ENCODE measurements around the gene CDK9.
A peak's percentile ranks its signal among the peaks of the same experiment; 100 is the strongest.
"Not testable (repeated sequence)": the region's sequence is repeated elsewhere in the genome, so short reads cannot be mapped to it uniquely, and the experiment has no call there.

The CDK9 gene

GRCh38 chr9:127756233-127756632 is 29.6 kb upstream of the CDK9 start:
- Histone ChIP-seq H4K8ac (ENCODE audit: low read depth, low read length) (no peak overlapping the region), H2BK120ac (ENCODE audit: low read depth, low read length) (no peak overlapping the region), H3K23ac (ENCODE audit: low read depth, low read length, poor library complexity) (no peak overlapping the region), H2AFZ (ENCODE audit: low read length) (no peak overlapping the region), H3K36me3 (replicated peaks in 1 of 2; ENCODE audit: control insufficient read depth in 2 of 2, insufficient read depth in 2 of 2, low read length in 2 of 2) (no peaks in the 10 kb centered on the region), H3K14ac (ENCODE audit: low read length) (no peak overlapping the region), H3K4me1 (ENCODE audit: control insufficient read depth in 2 of 2, insufficient read depth in 1 of 2, low read depth in 1 of 2, low read length in 2 of 2) (peaks cover 3 to 4% of the 10 kb centered on the region in 2 donors), H3K9ac (ENCODE audit: low read depth, low read length, poor library complexity) (no peak overlapping the region), H3K4me3 (ENCODE audit: low read length in 2 of 2) (no peak overlapping the region), H3K18ac (ENCODE audit: low read length) (no peak overlapping the region), H2AK5ac (ENCODE audit: low read depth, low read length) (no peak overlapping the region), H3K27ac (replicated peaks; ENCODE audit: low read length) (no peak overlapping the region), H3K4me2 (ENCODE audit: insufficient read depth, low read length, poor library complexity, severe bottlenecking) (no peak overlapping the region), H2BK15ac (ENCODE audit: low read length) (no peak overlapping the region), H2BK12ac (ENCODE audit: low read length) (no peak overlapping the region), H3K79me1 (ENCODE audit: low read depth, low read length) (no peaks in the 10 kb centered on the region), H2BK5ac (ENCODE audit: low read length) (no peak overlapping the region), H4K91ac (ENCODE audit: low read depth, low read length, poor library complexity) (no peak overlapping the region), H3K9me3 (replicated peaks in 1 of 2; ENCODE audit: control insufficient read depth in 2 of 2, insufficient read depth in 1 of 2, low read depth in 1 of 2, low read length in 2 of 2) (no peaks in the 10 kb centered on the region), H3K27me3 (ENCODE audit: control insufficient read depth in 3 of 3, insufficient read depth in 3 of 3, low read depth in 1 of 3, low read length in 3 of 3) (peaks cover 0 to 57% (median 3%) of the 10 kb centered on the region in 3 experiments), H3K4ac (ENCODE audit: low read length) (no peak overlapping the region)
- DNase-seq (ENCODE audit: low spot score) = no peak
- WGBS, 2 donors (ENCODE audit: extremely low coverage in 2 of 2, insufficient read length in 2 of 2, insufficient replicate concordance in 1 of 2) = no CpG with 5 or more reads among the region's 3 CpGs

GRCh38 chr9:127756776-127757175 is 29.1 kb upstream of the CDK9 start:
- H3K4me1 ChIP-seq (ENCODE audit: control insufficient read depth in 2 of 2, insufficient read depth in 1 of 2, low read depth in 1 of 2, low read length in 2 of 2); H3K4ac ChIP-seq (ENCODE audit: low read length); H4K91ac ChIP-seq (ENCODE audit: low read depth, low read length, poor library complexity); H2BK15ac ChIP-seq (ENCODE audit: low read length); H3K18ac ChIP-seq (ENCODE audit: low read length); H3K4me3 ChIP-seq (ENCODE audit: low read length in 2 of 2); DNase-seq (ENCODE audit: low spot score); H4K8ac ChIP-seq (ENCODE audit: low read depth, low read length); H3K27ac ChIP-seq (replicated peaks; ENCODE audit: low read length); H3K14ac ChIP-seq (ENCODE audit: low read length); H3K79me1 ChIP-seq (ENCODE audit: low read depth, low read length); H3K23ac ChIP-seq (ENCODE audit: low read depth, low read length, poor library complexity); H2BK5ac ChIP-seq (ENCODE audit: low read length); H3K36me3 ChIP-seq (replicated peaks in 1 of 2; ENCODE audit: control insufficient read depth in 2 of 2, insufficient read depth in 2 of 2, low read length in 2 of 2); H3K4me2 ChIP-seq (ENCODE audit: insufficient read depth, low read length, poor library complexity, severe bottlenecking); H2AFZ ChIP-seq (ENCODE audit: low read length); H2AK5ac ChIP-seq (ENCODE audit: low read depth, low read length); H2BK120ac ChIP-seq (ENCODE audit: low read depth, low read length); H3K9ac ChIP-seq (ENCODE audit: low read depth, low read length, poor library complexity); H3K9me3 ChIP-seq (replicated peaks in 1 of 2; ENCODE audit: control insufficient read depth in 2 of 2, insufficient read depth in 1 of 2, low read depth in 1 of 2, low read length in 2 of 2); H2BK12ac ChIP-seq (ENCODE audit: low read length): not testable (repeated sequence)
- WGBS, 2 donors (ENCODE audit: extremely low coverage in 2 of 2, insufficient read length in 2 of 2, insufficient replicate concordance in 1 of 2) = no CpG with 5 or more reads among the region's 11 CpGs
- H3K27me3 ChIP-seq (ENCODE audit: control insufficient read depth in 3 of 3, insufficient read depth in 3 of 3, low read depth in 1 of 3, low read length in 3 of 3) = peaks cover 0 to 60% (median 3%) of the 10 kb centered on the region in 3 experiments

GRCh38 chr9:127758843-127759242 is 27.0 kb upstream of the CDK9 start:
- H3K4ac ChIP-seq (ENCODE audit: low read length) = no peak overlapping the region
- H3K4me1 ChIP-seq (ENCODE audit: control insufficient read depth in 2 of 2, insufficient read depth in 1 of 2, low read depth in 1 of 2, low read length in 2 of 2) = peaks cover 8 to 13% of the 10 kb centered on the region in 2 donors
- no peaks in the 10 kb centered on the region for H3K36me3 ChIP-seq (replicated peaks in 1 of 2; ENCODE audit: control insufficient read depth in 2 of 2, insufficient read depth in 2 of 2, low read length in 2 of 2)
- H2BK5ac ChIP-seq (ENCODE audit: low read length) = peak overlapping the region; percentile 15
- peaks cover 0 to 54% (median 3%) of the 10 kb centered on the region in 3 experiments for H3K27me3 ChIP-seq (ENCODE audit: control insufficient read depth in 3 of 3, insufficient read depth in 3 of 3, low read depth in 1 of 3, low read length in 3 of 3)
- H2BK15ac ChIP-seq (ENCODE audit: low read length) = no peak overlapping the region
- H4K91ac ChIP-seq (ENCODE audit: low read depth, low read length, poor library complexity) = no peak overlapping the region
- H2AK5ac ChIP-seq (ENCODE audit: low read depth, low read length) = no peak overlapping the region
- no peak overlapping the region for H3K27ac ChIP-seq (replicated peaks; ENCODE audit: low read length)
- no peaks in the 10 kb centered on the region for H3K79me1 ChIP-seq (ENCODE audit: low read depth, low read length)
- H2BK12ac ChIP-seq (ENCODE audit: low read length) = no peak overlapping the region
- H3K23ac ChIP-seq (ENCODE audit: low read depth, low read length, poor library complexity) = no peak overlapping the region
- H2AFZ ChIP-seq (ENCODE audit: low read length) = no peak overlapping the region
- peak overlapping the region; percentile 60 for H3K9ac ChIP-seq (ENCODE audit: low read depth, low read length, poor library complexity)
- H3K14ac ChIP-seq (ENCODE audit: low read length) = no peak overlapping the region
- H4K8ac ChIP-seq (ENCODE audit: low read depth, low read length) = no peak overlapping the region
- H3K9me3 ChIP-seq (replicated peaks in 1 of 2; ENCODE audit: control insufficient read depth in 2 of 2, insufficient read depth in 1 of 2, low read depth in 1 of 2, low read length in 2 of 2) = no peaks in the 10 kb centered on the region
- peak overlapping the region; percentile 71 for H3K18ac ChIP-seq (ENCODE audit: low read length)
- no peak overlapping the region for H2BK120ac ChIP-seq (ENCODE audit: low read depth, low read length)
- H3K4me2 ChIP-seq (ENCODE audit: insufficient read depth, low read length, poor library complexity, severe bottlenecking) = no peak overlapping the region
- no peak for DNase-seq (ENCODE audit: low spot score)
- H3K4me3 ChIP-seq (ENCODE audit: low read length in 2 of 2) = no peak overlapping the region
- WGBS, 2 donors (ENCODE audit: extremely low coverage in 2 of 2, insufficient read length in 2 of 2, insufficient replicate concordance in 1 of 2) = no CpG with 5 or more reads among the region's 5 CpGs

DNA sequence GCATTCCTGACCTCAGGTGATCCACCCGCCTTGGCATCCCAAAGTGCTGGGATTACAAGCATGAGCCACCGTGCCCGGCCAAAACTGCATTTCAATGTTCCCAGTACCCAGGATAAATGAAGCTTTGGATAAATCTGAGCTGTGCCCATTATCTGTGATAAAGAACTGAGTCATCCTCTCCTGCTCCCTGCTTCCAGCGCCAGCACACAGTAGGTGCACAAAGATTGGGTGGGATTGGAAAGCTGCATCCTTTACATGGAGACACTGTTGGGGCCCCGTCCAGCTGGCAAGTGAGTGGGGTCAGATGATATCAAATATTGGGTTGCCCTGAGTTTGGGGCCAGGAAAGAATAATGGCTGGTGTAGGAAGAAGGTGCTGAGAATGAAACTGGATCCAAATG is 24.8 kb upstream of the CDK9 start:
- H3K23ac ChIP-seq (ENCODE audit: low read depth, low read length, poor library complexity) = no peak overlapping the region
- no peaks in the 10 kb centered on the region for H3K79me1 ChIP-seq (ENCODE audit: low read depth, low read length)
- H3K4ac ChIP-seq (ENCODE audit: low read length) = no peak overlapping the region
- no peak overlapping the region for H3K4me3 ChIP-seq (ENCODE audit: low read length in 2 of 2)
- H3K4me2 ChIP-seq (ENCODE audit: insufficient read depth, low read length, poor library complexity, severe bottlenecking) = no peak overlapping the region
- H3K9me3 ChIP-seq (replicated peaks in 1 of 2; ENCODE audit: control insufficient read depth in 2 of 2, insufficient read depth in 1 of 2, low read depth in 1 of 2, low read length in 2 of 2) = no peaks in the 10 kb centered on the region
- no peaks in the 10 kb centered on the region for H3K36me3 ChIP-seq (replicated peaks in 1 of 2; ENCODE audit: control insufficient read depth in 2 of 2, insufficient read depth in 2 of 2, low read length in 2 of 2)
- H3K18ac ChIP-seq (ENCODE audit: low read length) = no peak overlapping the region
- H2BK120ac ChIP-seq (ENCODE audit: low read depth, low read length) = no peak overlapping the region
- no peak overlapping the region for H3K14ac ChIP-seq (ENCODE audit: low read length)
- no peak overlapping the region for H2BK12ac ChIP-seq (ENCODE audit: low read length)
- no CpG with 5 or more reads among the region's 5 CpGs for WGBS, 2 donors (ENCODE audit: extremely low coverage in 2 of 2, insufficient read length in 2 of 2, insufficient replicate concordance in 1 of 2)
- no peak overlapping the region for H4K8ac ChIP-seq (ENCODE audit: low read depth, low read length)
- H2BK15ac ChIP-seq (ENCODE audit: low read length) = peak overlapping the region; percentile 84
- H3K9ac ChIP-seq (ENCODE audit: low read depth, low read length, poor library complexity) = no peak overlapping the region
- H2AFZ ChIP-seq (ENCODE audit: low read length) = no peak overlapping the region
- H2BK5ac ChIP-seq (ENCODE audit: low read length) = peak overlapping the region; percentile 54
- peak overlapping the region; percentile 5 for H2AK5ac ChIP-seq (ENCODE audit: low read depth, low read length)
- peaks cover 0 to 36% (median 0%) of the 10 kb centered on the region in 3 experiments for H3K27me3 ChIP-seq (ENCODE audit: control insufficient read depth in 3 of 3, insufficient read depth in 3 of 3, low read depth in 1 of 3, low read length in 3 of 3)
- no peak overlapping the region for H4K91ac ChIP-seq (ENCODE audit: low read depth, low read length, poor library complexity)
- DNase-seq (ENCODE audit: low spot score) = no peak
- peaks cover 4 to 14% of the 10 kb centered on the region in 2 donors for H3K4me1 ChIP-seq (ENCODE audit: control insufficient read depth in 2 of 2, insufficient read depth in 1 of 2, low read depth in 1 of 2, low read length in 2 of 2)
- H3K27ac ChIP-seq (replicated peaks; ENCODE audit: low read length) = no peak overlapping the region
